Endothelial cell of umbilical vein (primary cell): ENCODE results near the gene GPR146. TPM values are rescaled to one million over a fixed set of nuclear protein-coding genes. Genes with fewer than 3 reads are reported as not detected.

Source experiments
- BruUV-seq: library from RNA; stranded (reverse); fragments of 400-500 nt; replicated peaks from 2 replicates; lab custom pipeline; 2021; lab: Mats Ljungman, UMichigan
- CTCF ChIA-PET: fragments of 300-600, 350-600 bp; sonication (Branson Sonifier 250); formaldehyde crosslinking; loops from one replicate; lab custom pipeline; 2021; ENCODE audit warnings: antibody characterized with exemption, inconsistent platforms; lab: Charles Lee
- POLR2A ChIA-PET: fragments of 300-600, 350-600 bp; sonication (Branson Sonifier 250); formaldehyde crosslinking; loops from one replicate; lab custom pipeline; 2021; ENCODE audit warnings: antibody characterized with exemption, inconsistent platforms; lab: Charles Lee
- DNase-seq: peaks from one replicate; pipeline ENCODE4 v3.0.0-alpha.2; 2011; ENCODE audit warnings: low read depth, low spot score
- FAIRE-seq: peaks from 2 replicates; lab custom pipeline; 2011; peaks lifted over from hg19 to GRCh38; lab: Jason Lieb, UNC
- H2AFZ ChIP-seq: 2 replicates; pipeline ENCODE4 v1.6.0; 2012; ENCODE audit warnings: low read depth, low read length, control low read depth, inconsistent platforms
- H3K27ac ChIP-seq: 2 replicates; pipeline ENCODE4 v1.5.1; 2011; ENCODE audit warnings: low read depth, mild to moderate bottlenecking, control low read depth, low read length, moderate library complexity; ENCODE audit not compliant: insufficient read depth
- H3K27me3 ChIP-seq, 2 experiments: 2 replicates each; pipeline versions ENCODE4 v1.6.0 to v1.6.1; 2011; ENCODE audit warnings: low read length in 2 of 2, mixed read lengths in 1 of 2; ENCODE audit not compliant: control insufficient read depth in 2 of 2, insufficient read depth in 2 of 2
- H3K36me3 ChIP-seq, 2 experiments: 2 replicates in 1 of 2; 3 replicates in 1 of 2; pipeline ENCODE4 v1.5.1; 2011; ENCODE audit warnings: low read length in 2 of 2, mild to moderate bottlenecking in 1 of 2, moderate library complexity in 1 of 2; ENCODE audit not compliant: control insufficient read depth in 2 of 2, insufficient read depth in 2 of 2; ENCODE audit errors: extremely low read depth in 1 of 2
- H3K4me1 ChIP-seq: 3 replicates; pipeline ENCODE4 v1.5.1; 2011; ENCODE audit warnings: mild to moderate bottlenecking, low read length; ENCODE audit not compliant: control insufficient read depth, insufficient read depth; ENCODE audit errors: extremely low read depth
- H3K4me2 ChIP-seq: 2 replicates; pipeline ENCODE4 v1.6.1; 2011; ENCODE audit warnings: low read length, control low read depth, mixed read lengths; ENCODE audit not compliant: insufficient read depth
- H3K4me3 ChIP-seq, 3 experiments: fragments of 200-600 bp in 1 of 3; sonication (generic), shearing (Covaris generic) in 1 of 3; replicated peaks in 1 of 3; 2 replicates each; pipeline ENCODE4 v1.5.1; 2011 to 2016; ENCODE audit warnings: control low read depth in 3 of 3, low read length in 3 of 3, mild to moderate bottlenecking in 2 of 3, inconsistent platforms in 1 of 3, low read depth in 1 of 3, moderate library complexity in 1 of 3; ENCODE audit not compliant: insufficient read depth in 1 of 3
- H3K79me2 ChIP-seq: 2 replicates; pipeline ENCODE4 v1.6.0; 2012; ENCODE audit warnings: low read length, inconsistent platforms; ENCODE audit not compliant: control insufficient read depth, insufficient read depth
- H3K9ac ChIP-seq: replicated peaks from 2 replicates; pipeline ENCODE3; 2011; ENCODE audit warnings: low read length, control low read depth; ENCODE audit not compliant: insufficient read depth; ENCODE audit errors: extremely low read depth
- H3K9me1 ChIP-seq: replicated peaks from 3 replicates; pipeline ENCODE4 v1.6.0; 2011; ENCODE audit warnings: mild to moderate bottlenecking, low read length; ENCODE audit not compliant: control insufficient read depth, insufficient read depth; ENCODE audit errors: extremely low read depth
- H3K9me3 ChIP-seq: replicated peaks from 2 replicates; pipeline ENCODE4 v1.5.1; 2012; ENCODE audit warnings: low read length, inconsistent platforms; ENCODE audit not compliant: control insufficient read depth, insufficient read depth
- H4K20me1 ChIP-seq: replicated peaks from 2 replicates; pipeline ENCODE3; 2011; ENCODE audit warnings: mild to moderate bottlenecking, low read length; ENCODE audit not compliant: control insufficient read depth, insufficient read depth; ENCODE audit errors: extremely low read depth
- CTCF ChIP-seq, 2 donors: IDR thresholded peaks; 1 replicate in 1 of 2; 2 replicates in 1 of 2; pipeline ENCODE4 v1.5.1; 2011; ENCODE audit warnings: low read length in 2 of 2, mild to moderate bottlenecking in 2 of 2, moderate library complexity in 2 of 2, control low read depth in 1 of 2, inconsistent platforms in 1 of 2, low read depth in 1 of 2; ENCODE audit not compliant: insufficient read depth in 1 of 2; ENCODE audit errors: extremely low read depth in 1 of 2
- EZH2 ChIP-seq: IDR thresholded peaks from 2 replicates; pipeline ENCODE4 v1.6.1; 2012; ENCODE audit warnings: borderline replicate concordance, low read depth, mild to moderate bottlenecking, moderate library complexity, low read length, inconsistent platforms; ENCODE audit not compliant: severe bottlenecking
- FOS ChIP-seq: IDR thresholded peaks from 2 replicates; pipeline ENCODE4 v1.6.1; 2011; ENCODE audit warnings: mild to moderate bottlenecking, low read length, moderate library complexity, borderline replicate concordance; ENCODE audit not compliant: insufficient read depth
- GATA2 ChIP-seq: IDR thresholded peaks from 2 replicates; pipeline ENCODE4 v1.7.0; 2011; ENCODE audit warnings: low read depth, mild to moderate bottlenecking, moderate library complexity, mixed read lengths, low read length; ENCODE audit not compliant: insufficient read length, insufficient read depth
- JUN ChIP-seq: IDR thresholded peaks from 2 replicates; pipeline ENCODE4 v1.6.1; 2011; ENCODE audit warnings: borderline replicate concordance, low read depth; ENCODE audit not compliant: insufficient read length, insufficient read depth
- MAX ChIP-seq: IDR thresholded peaks from 2 replicates; pipeline ENCODE4 v1.6.1; 2011; ENCODE audit not compliant: insufficient read depth, insufficient read length
- MYC ChIP-seq: IDR thresholded peaks from one replicate; pipeline ENCODE4 v1.6.1; 2011; ENCODE audit warnings: mild to moderate bottlenecking, low read depth, low read length
- POLR2A ChIP-seq: IDR thresholded peaks from 2 replicates; pipeline ENCODE4 v1.6.1; 2012; ENCODE audit warnings: low read depth, mild to moderate bottlenecking, control low read depth, low read length
- POLR2AphosphoS5 ChIP-seq: IDR thresholded peaks from 2 replicates; pipeline ENCODE4 v1.6.1; 2012; ENCODE audit warnings: low read depth, mild to moderate bottlenecking, control low read depth, low read length, moderate library complexity; ENCODE audit not compliant: insufficient read depth
- dilution Hi-C: fragments of 300-500 bp; cut with MboI; formaldehyde crosslinking; loops from one replicate; pipeline ENCODE4 v1.15.0; 2019; ENCODE audit warnings: low sequenced_read_pairs; ENCODE audit not compliant: extremely low pct_ligation_motif_present
- intact Hi-C: fragments of 100-400 bp; cut with micrococcal nuclease; formaldehyde crosslinking; loops from one replicate; pipeline ENCODE4 v1.10.0; 2022
- polyA plus RNA-seq, 4 experiments: library from polyadenylated mRNA; depleted of rRNA in 3 of 4; stranded (reverse) in 3 of 4; unstranded in 1 of 4; fragments of >200 nt; gene quantifications; 2 replicates each; pipeline versions ENCODE4 v1.2.1 to v1.2.3, GENCODE V29; 2011 to 2012; ENCODE audit warnings: missing spikeins in 1 of 4
- total RNA-seq: library from RNA; stranded (reverse); gene quantifications from 2 replicates; pipeline ENCODE4 v1.2.3, GENCODE V29; 2021

The GPR146 gene
- total and polyA plus RNA-seq, 2 donors (not counting 3 experiments of a cell fraction or from before 2014, with no cell fraction given), result 18.5 to 44.8 TPM

- no peak overlapping the region for H3K4me3 ChIP-seq
- DNase-seq (no peak), FAIRE-seq (no peak)
- no peaks in the 10 kb centered on the region for H4K20me1 ChIP-seq
- H3K79me2 ChIP-seq, result no peaks in the 10 kb centered on the region
- ChIA-PET CTCF (no interaction called here), POLR2A (no interaction called here)
- intact Hi-C loops, result no loop called here
- no TSS peak for BruUV-seq
- TF ChIP-seq FOS, result no peak
- no peak for TF ChIP-seq POLR2A
- no peak for TF ChIP-seq GATA2
- no peak overlapping the region for H3K9ac ChIP-seq
- H3K27ac ChIP-seq, result no peak overlapping the region
- H3K9me1 ChIP-seq, result no peaks in the 10 kb centered on the region
- no peaks in the 10 kb centered on the region for H3K36me3 ChIP-seq
- H3K4me2 ChIP-seq, result no peak overlapping the region
- no peaks in the 10 kb centered on the region for H3K9me3 ChIP-seq
- no peaks in the 10 kb centered on the region for H3K4me1 ChIP-seq
- H3K27me3 ChIP-seq, result no peaks in the 10 kb centered on the region
- no peak overlapping the region for H2AFZ ChIP-seq
- dilution Hi-C loops, result no loop called here
These were observed 27.5 kb upstream of the GPR146 start for GRCh38 chr7:1016577-1017531.

GRCh38 chr7:1017586-1018333, 26.6 kb upstream of the GPR146 start:
- H3K9ac ChIP-seq, result no peak overlapping the region
- no peaks in the 10 kb centered on the region for H3K9me3 ChIP-seq
- H3K4me2 ChIP-seq, result no peak overlapping the region
- DNase-seq, result no peak
- H3K27me3 ChIP-seq, result no peaks in the 10 kb centered on the region
- no peaks in the 10 kb centered on the region for H3K79me2 ChIP-seq
- CTCF ChIA-PET, result interaction anchor here (0.8 to 5.5 kb wide), 2 partner anchors 27 to 48 kb away, joined by 3 to 46 read pairs; partner anchors contain the start of gene GPR146
- no peak overlapping the region for H2AFZ ChIP-seq
- H4K20me1 ChIP-seq, result no peaks in the 10 kb centered on the region
- no TSS peak for BruUV-seq
- no peak overlapping the region for H3K4me3 ChIP-seq
- no peaks in the 10 kb centered on the region for H3K36me3 ChIP-seq
- dilution Hi-C loops (no loop called here), intact Hi-C loops (no loop called here)
- no peak overlapping the region for H3K27ac ChIP-seq
- no peak for TF ChIP-seq MYC
- TF ChIP-seq EZH2, result no peak
- no peak for TF ChIP-seq FOS
- no peak for TF ChIP-seq POLR2AphosphoS5
- no peak for TF ChIP-seq MAX
- TF ChIP-seq GATA2, result no peak
- TF ChIP-seq JUN, result no peak
- no peak for TF ChIP-seq CTCF (IDR thresholded peaks at IDR 0.05; ENCODE audit: extremely low read depth in 1 of 2, insufficient read depth in 1 of 2, low read depth in 1 of 2, low read length in 2 of 2)
- no peak for TF ChIP-seq POLR2A
- POLR2A ChIA-PET, result no interaction called here
- H3K9me1 ChIP-seq, result no peaks in the 10 kb centered on the region
- no peaks in the 10 kb centered on the region for H3K4me1 ChIP-seq
- no peak for FAIRE-seq
